Duodenal mucosa (tissue), 2 donors: ENCODE results near the gene TTF2.

Experiments used
- H3K27ac ChIP-seq: one replicate; pipeline ENCODE4 v1.7.0; 2013; ENCODE audit warnings: low read depth, low read length
- H3K27me3 ChIP-seq, 2 donors: one replicate each; pipeline ENCODE4 v1.7.0; 2013; ENCODE audit warnings: low read length in 2 of 2, control low read depth in 1 of 2; ENCODE audit not compliant: insufficient read depth in 2 of 2, control insufficient read depth in 1 of 2
- H3K36me3 ChIP-seq, 2 donors: one replicate each; pipeline ENCODE4 v1.7.0; 2013; ENCODE audit warnings: low read length in 2 of 2, control low read depth in 1 of 2; ENCODE audit not compliant: insufficient read depth in 2 of 2, control insufficient read depth in 1 of 2
- H3K4me1 ChIP-seq, 2 donors: one replicate each; pipeline ENCODE4 v1.7.0; 2013; ENCODE audit warnings: low read length in 2 of 2, control low read depth in 1 of 2; ENCODE audit not compliant: insufficient read depth in 2 of 2, control insufficient read depth in 1 of 2
- H3K4me3 ChIP-seq, 2 donors: one replicate each; pipeline ENCODE4 v1.7.0; 2013; ENCODE audit warnings: low read length in 2 of 2, low read depth in 1 of 2
- H3K9ac ChIP-seq, 2 donors: one replicate each; pipeline ENCODE4 v1.7.0; 2013; ENCODE audit warnings: low read length in 2 of 2, low read depth in 1 of 2
- H3K9me3 ChIP-seq, 2 donors: one replicate each; pipeline ENCODE4 v1.7.0; 2013; ENCODE audit warnings: low read length in 2 of 2, control low read depth in 1 of 2; ENCODE audit not compliant: control insufficient read depth in 1 of 2

The TTF2 gene

DNA sequence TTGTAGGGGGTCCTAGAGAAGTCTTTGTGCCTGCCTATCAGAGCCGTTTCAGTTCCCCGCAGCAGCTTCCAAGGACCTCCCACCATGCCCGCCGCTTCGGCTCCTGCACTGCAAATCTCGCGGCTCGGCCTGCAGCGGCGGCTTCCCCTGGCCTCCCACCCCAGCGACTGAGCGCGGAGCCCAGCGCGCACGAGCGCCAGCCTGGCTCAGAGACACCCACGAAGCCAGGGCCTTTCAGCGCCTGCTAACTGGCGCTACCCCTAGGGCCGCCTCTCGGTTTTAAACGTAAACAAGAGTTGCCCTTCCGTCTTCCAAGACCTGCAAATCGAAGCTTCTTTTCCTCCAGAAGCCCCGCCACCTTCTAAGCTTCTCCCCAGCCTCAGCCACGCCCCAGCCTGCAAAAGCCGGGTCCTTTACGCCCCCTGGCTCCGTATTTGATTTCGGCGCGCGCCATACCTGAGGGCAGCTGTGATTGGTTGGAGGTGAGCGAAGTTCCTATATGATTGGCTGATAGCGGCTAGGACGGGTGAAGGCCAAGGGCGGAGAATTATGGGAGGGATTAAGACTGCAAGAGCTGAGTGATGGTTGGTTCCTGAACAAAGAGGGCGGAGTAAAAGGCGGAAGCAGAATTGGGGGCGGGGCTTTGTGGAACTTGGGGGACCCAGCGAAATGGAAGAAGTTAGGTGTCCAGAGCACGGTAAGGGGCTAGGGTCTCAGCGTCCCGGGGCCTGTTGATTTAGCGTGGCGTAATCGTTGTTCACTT is at the start of gene TTF2:
TTF2 (plus strand) TSS at position 649 of the 763 bp plus-strand sequence; CDS start at position 670, 21 bp downstream.
- peak within 1 kb of the TSS; percentile 86 to 92 for H3K9ac ChIP-seq
- peak within 1 kb of the TSS; percentile 48 for H3K27ac ChIP-seq
- H3K9me3 ChIP-seq = no peaks in the 10 kb centered on the region
- no peaks in the 10 kb centered on the region for H3K27me3 ChIP-seq
- peaks cover 12 to 13% of the 10 kb centered on the region in 2 donors for H3K4me1 ChIP-seq
- peak within 1 kb of the TSS; percentile 95 to 97 for H3K4me3 ChIP-seq
- no peaks in the 10 kb centered on the region for H3K36me3 ChIP-seq

DNA sequence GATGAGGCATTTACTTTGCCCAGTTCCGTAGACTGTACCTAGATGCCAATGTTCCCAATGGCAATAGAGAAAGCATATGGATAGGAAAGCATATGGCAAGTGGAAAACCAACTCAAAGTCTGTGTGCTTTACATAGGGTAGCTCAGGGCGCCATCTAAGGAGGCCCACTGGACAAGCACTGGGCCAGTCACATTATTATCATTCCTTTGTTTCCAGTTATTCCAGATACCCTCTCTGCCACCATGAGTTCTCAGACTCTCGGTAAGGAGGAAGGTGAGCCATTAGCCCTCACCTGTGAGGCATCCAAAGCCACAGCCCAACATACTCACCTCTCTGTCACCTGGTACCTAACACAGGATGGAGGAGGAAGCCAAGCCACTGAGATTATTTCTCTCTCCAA is 48.8 kb upstream of the TTF2 start:
- H3K27me3 ChIP-seq = no peaks in the 10 kb centered on the region
- H3K4me3 ChIP-seq = no peak overlapping the region
- no peaks in the 10 kb centered on the region for H3K4me1 ChIP-seq
- no peaks in the 10 kb centered on the region for H3K36me3 ChIP-seq
- H3K9me3 ChIP-seq = no peaks in the 10 kb centered on the region
- H3K27ac ChIP-seq = no peak overlapping the region
- H3K9ac ChIP-seq = no peak overlapping the region

DNA sequence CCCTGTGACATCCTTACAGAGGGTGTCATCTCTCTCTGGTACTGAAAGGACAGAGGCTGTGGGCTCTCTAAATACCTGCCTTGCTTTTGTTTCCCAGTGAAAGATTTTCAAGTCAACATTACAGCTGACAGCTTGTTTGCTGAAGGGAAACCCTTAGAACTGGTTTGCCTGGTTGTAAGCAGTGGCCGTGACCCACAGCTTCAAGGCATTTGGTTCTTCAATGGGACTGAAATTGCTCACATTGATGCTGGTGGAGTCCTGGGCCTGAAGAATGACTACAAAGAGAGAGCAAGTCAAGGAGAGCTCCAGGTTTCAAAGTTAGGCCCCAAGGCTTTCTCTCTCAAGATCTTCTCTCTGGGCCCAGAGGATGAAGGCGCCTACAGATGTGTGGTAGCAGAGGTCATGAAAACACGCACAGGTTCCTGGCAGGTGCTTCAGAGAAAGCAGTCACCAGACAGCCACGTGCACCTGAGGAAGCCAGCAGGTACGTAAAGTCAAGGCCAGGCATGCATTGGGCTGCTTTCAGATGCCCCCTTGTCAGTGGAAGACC is 46.7 kb upstream of the TTF2 start:
- Histone ChIP-seq H3K27me3 (no peaks in the 10 kb centered on the region), H3K9ac (no peak overlapping the region), H3K36me3 (no peaks in the 10 kb centered on the region), H3K9me3 (no peaks in the 10 kb centered on the region), H3K4me3 (no peak overlapping the region), H3K4me1 (no peaks in the 10 kb centered on the region), H3K27ac (no peak overlapping the region)

DNA sequence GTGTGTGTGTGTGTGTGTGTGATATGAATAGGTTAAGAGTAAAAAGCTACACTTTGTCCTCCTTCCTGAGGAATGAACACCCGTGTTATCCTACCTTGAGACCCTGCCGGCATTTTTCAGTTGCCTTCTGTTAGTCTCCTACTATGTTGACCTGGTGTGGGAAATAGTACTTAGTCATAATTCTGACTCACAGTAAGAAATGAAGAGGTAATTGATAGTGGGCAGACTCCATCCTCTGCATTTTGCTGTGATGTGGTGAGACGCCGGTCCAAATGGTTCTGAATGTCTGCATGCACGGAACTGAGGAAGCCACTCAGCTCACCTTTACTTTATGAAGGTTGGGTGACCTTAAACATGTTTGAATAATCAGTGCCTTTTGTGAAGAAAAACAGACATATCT is 45.9 kb upstream of the TTF2 start:
- Histone ChIP-seq H3K4me1 (no peaks in the 10 kb centered on the region), H3K4me3 (no peak overlapping the region), H3K27me3 (no peaks in the 10 kb centered on the region), H3K27ac (no peak overlapping the region), H3K9ac (no peak overlapping the region), H3K9me3 (no peaks in the 10 kb centered on the region), H3K36me3 (no peaks in the 10 kb centered on the region)

DNA sequence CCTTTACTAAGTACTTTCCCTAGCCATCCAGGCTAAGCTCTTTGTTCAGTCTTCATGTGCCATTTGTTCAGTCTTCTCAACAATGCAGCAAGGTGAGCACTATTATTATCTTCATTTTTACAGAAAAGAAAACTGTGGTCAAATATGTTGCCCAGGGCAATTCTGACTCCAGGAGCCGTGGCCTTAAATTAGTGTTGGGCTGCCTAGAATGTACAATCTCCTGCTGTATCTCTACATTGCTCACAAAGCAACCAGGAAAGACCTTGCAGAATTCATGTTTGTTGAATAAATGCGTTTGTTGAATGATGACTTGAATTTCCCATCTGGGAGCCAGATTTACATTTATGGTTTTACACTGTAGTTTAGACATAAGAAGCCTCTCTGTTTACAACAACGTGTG is 44.4 kb upstream of the TTF2 start:
- H3K27me3 ChIP-seq = no peaks in the 10 kb centered on the region

DNA sequence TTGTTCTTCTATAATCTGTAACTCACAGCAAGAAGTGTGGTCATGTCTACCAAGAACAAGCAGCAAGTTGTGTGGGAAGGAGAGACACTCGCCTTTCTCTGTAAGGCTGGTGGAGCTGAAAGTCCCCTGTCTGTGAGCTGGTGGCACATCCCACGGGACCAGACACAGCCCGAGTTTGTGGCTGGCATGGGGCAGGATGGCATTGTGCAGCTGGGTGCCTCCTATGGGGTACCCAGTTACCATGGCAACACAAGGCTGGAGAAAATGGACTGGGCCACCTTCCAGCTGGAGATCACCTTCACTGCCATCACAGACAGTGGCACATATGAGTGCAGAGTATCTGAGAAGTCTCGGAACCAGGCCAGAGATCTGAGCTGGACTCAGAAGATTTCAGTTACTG is 43.1 kb upstream of the TTF2 start:
- Histone ChIP-seq H3K36me3 (no peaks in the 10 kb centered on the region), H3K4me1 (no peaks in the 10 kb centered on the region), H3K9me3 (no peaks in the 10 kb centered on the region), H3K27me3 (no peaks in the 10 kb centered on the region), H3K27ac (no peak overlapping the region), H3K9ac (no peak overlapping the region), H3K4me3 (no peak overlapping the region)

More for the DNA sequence above, 44.4 kb upstream of the TTF2 start:
- Histone ChIP-seq H3K36me3 (no peaks in the 10 kb centered on the region), H3K4me1 (no peaks in the 10 kb centered on the region), H3K9ac (no peak overlapping the region), H3K4me3 (no peak overlapping the region), H3K9me3 (no peaks in the 10 kb centered on the region), H3K27ac (no peak overlapping the region)

DNA sequence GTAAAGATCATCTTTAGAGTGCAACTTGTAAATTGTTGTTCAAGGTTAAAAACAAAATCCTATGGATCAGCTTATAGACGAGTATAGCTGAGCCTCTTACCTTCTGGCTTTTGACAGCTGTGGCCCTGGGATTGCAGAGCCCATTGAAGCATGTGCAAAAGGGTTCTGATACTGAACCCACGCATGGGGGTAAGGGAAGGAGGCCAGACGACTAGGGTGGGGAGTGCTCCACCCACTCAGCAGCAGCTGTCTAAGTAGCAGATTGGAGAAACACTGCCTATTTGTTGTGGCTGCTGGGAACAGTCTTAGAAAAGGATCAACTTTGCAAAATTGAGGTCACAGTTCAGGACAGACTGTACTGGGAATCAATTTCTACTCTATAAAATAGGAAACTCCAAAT is 42.5 kb upstream of the TTF2 start:
- H3K9ac ChIP-seq = no peak overlapping the region
- no peaks in the 10 kb centered on the region for H3K4me1 ChIP-seq
- H3K4me3 ChIP-seq = no peak overlapping the region
- no peaks in the 10 kb centered on the region for H3K27me3 ChIP-seq
- H3K9me3 ChIP-seq = no peaks in the 10 kb centered on the region
- no peaks in the 10 kb centered on the region for H3K36me3 ChIP-seq
- no peak overlapping the region for H3K27ac ChIP-seq

DNA sequence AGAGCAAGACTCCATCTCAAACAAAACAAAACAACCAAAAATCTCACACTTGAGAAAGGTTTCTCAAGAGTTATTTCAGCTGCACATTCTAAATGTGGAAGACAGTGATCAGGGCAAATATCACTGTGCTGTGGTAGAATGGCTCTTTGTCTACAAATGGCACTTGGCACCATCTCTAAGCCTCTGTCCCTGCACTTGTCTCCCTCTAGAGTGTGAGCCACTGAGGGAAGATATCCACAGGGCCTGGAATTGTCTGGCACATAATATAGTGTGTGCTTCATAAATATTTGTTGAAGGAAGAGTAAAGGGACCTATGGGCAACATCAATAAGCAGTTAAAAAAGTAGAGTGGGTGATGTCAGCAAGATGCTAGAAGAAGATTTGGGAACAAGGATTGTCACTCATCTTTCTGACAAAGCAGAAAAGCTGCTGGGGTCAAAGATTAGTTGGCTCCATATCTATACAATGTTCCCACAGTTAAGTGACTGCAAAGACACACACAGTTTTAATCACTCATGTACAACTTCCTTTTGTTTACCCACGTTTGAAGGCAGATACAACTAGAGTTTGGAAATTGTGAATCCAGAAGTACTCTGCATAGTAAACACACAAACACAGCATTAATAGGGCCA is 39.5 kb upstream of the TTF2 start:
- H3K4me3 ChIP-seq = no peak overlapping the region

DNA sequence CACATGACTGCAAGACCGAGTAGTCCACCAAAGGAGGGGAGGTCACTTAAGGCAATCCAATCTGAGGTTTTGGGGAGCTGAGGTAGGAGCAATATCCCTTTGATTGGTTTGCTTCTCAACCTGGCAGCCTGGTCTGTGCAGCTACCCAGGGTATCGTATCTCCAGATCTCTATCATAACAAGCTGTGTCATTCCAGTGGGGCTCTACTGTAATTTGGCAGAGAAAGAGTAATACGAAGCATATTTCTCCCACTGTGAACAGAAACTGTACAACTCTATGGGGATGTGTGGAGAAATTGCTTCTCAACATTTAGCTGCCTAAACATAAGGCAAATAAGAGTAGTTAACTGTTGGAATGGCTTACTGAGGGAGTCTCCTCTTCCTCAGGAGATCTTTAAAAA is 38.0 kb upstream of the TTF2 start:
- no peak overlapping the region for H3K4me3 ChIP-seq
- peaks cover 0 to 6% of the 10 kb centered on the region in 2 donors for H3K36me3 ChIP-seq
- no peaks in the 10 kb centered on the region for H3K4me1 ChIP-seq
- H3K9me3 ChIP-seq = no peaks in the 10 kb centered on the region
- H3K27ac ChIP-seq = no peak overlapping the region
- H3K9ac ChIP-seq = no peak overlapping the region
- H3K27me3 ChIP-seq = no peaks in the 10 kb centered on the region

More for the DNA sequence above, 39.5 kb upstream of the TTF2 start:
- no peaks in the 10 kb centered on the region for H3K9me3 ChIP-seq
- no peak overlapping the region for H3K27ac ChIP-seq
- no peaks in the 10 kb centered on the region for H3K36me3 ChIP-seq
- no peaks in the 10 kb centered on the region for H3K27me3 ChIP-seq
- H3K4me1 ChIP-seq = no peaks in the 10 kb centered on the region
- no peak overlapping the region for H3K9ac ChIP-seq

DNA sequence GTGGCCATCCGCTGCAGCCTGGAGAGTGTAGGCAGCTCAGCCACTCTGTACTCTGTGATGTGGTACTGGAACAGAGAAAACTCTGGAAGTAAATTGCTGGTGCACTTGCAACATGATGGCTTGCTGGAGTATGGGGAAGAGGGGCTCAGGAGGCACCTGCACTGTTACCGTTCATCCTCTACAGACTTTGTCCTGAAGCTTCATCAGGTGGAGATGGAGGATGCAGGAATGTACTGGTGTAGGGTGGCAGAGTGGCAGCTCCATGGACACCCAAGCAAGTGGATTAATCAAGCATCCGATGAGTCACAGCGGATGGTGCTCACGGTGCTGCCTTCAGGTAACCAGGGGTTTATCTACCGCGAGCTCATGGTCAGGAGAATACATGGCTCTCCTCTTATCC is 34.6 kb upstream of the TTF2 start:
- Histone ChIP-seq H3K27ac (no peak overlapping the region), H3K9me3 (no peaks in the 10 kb centered on the region), H3K36me3 (peaks cover 0 to 6% of the 10 kb centered on the region in 2 donors), H3K4me1 (peaks cover 0 to 3% of the 10 kb centered on the region in 2 donors), H3K4me3 (no peak overlapping the region), H3K9ac (no peak overlapping the region), H3K27me3 (no peaks in the 10 kb centered on the region)
